Lower leg skin (tissue), 3 donors: Measurements from ENCODE around the gene HJV.

Source experiments
- CTCF ChIP-seq, 3 donors: fragments of 450-650 bp; IDR thresholded peaks; one replicate each; pipeline ENCODE4 v1.5.1; 2016; ENCODE audit warnings: antibody characterized with exemption in 3 of 3, mild to moderate bottlenecking in 3 of 3, moderate library complexity in 2 of 3
- POLR2A ChIP-seq, 2 donors: fragments of 450-650 bp; IDR thresholded peaks; one replicate each; pipeline ENCODE4 v1.6.1; 2016 to 2017; ENCODE audit warnings: antibody characterized with exemption in 2 of 2, mild to moderate bottlenecking in 1 of 2, moderate library complexity in 1 of 2

DNA sequence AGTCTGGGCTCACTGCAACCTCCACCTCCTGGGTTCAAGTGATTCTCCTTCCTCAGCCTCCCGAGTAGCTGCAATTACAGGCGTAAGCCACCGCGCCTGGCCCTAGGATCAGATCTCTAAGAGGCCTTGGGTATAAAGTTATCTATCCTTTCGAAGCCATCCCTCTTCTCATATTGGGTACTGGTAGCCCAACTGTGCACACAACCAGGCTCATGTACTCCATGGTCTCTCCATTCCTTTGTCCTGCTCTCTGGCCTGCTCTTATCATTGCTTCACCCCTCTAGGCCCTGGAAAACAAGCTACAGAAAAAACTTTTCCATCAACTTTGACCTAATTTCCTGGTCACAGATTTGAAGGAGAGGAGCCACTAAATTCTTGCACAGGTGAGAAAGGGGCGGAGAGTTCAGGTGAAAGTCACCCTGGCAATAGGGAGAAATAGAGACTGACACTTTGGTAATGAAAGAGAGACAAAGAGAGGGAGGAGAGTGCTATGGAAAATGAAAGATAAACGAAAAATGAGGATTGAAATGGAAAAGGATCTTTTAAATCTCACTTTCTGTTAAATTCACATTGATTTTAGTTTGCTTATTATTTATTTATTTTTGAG, 31.2 kb downstream of the HJV start:
- TF ChIP-seq CTCF (IDR thresholded peaks at IDR 0.05) (no peak), POLR2A (IDR thresholded peaks at IDR 0.05) (no peak)
